GM12878 (cell line): Measurements from ENCODE around the gene AKAP13. TPM values are rescaled to one million over a fixed set of nuclear protein-coding genes. Genes with fewer than 3 reads are reported as not detected.

Experiments used
- BHLHE40 ChIP-seq, 2 experiments: fragments of 450-650 bp in 1 of 2; IDR thresholded peaks; 2 replicates each; pipeline ENCODE4 v1.6.1; 2011 to 2017; ENCODE audit warnings: low read depth in 2 of 2, borderline replicate concordance in 1 of 2, improper control_type of control experiment in 1 of 2, low read length in 1 of 2, mild to moderate bottlenecking in 1 of 2
- HDAC6 ChIP-seq: fragments of 200-600 bp; sonication (generic); IDR thresholded peaks from one replicate; pipeline ENCODE4 v1.8.0; 2017; ENCODE audit warnings: antibody characterized with exemption; ENCODE audit not compliant: unreplicated experiment
- LARP7 ChIP-seq: fragments of 450-650 bp; IDR thresholded peaks from 2 replicates; pipeline ENCODE4 v1.6.1; 2017; ENCODE audit warnings: mild to moderate bottlenecking
- RAD51 ChIP-seq: fragments of 450-650 bp; IDR thresholded peaks from 2 replicates; pipeline ENCODE4 v1.6.1; 2016; ENCODE audit warnings: moderate library complexity, mild to moderate bottlenecking, inconsistent platforms
- STAT3 ChIP-seq: IDR thresholded peaks from 2 replicates; pipeline ENCODE4 v1.6.1; 2011; ENCODE audit warnings: low read depth, low read length, improper control_type of control experiment
- SUZ12 ChIP-seq: fragments of 200-600 bp; sonication (generic); IDR thresholded peaks from one replicate; pipeline ENCODE4 v1.6.1; 2018; ENCODE audit warnings: antibody characterized with exemption, mild to moderate bottlenecking; ENCODE audit not compliant: unreplicated experiment
- ZZZ3 ChIP-seq: IDR thresholded peaks from 2 replicates; pipeline ENCODE4 v1.6.1; 2011; ENCODE audit warnings: low read depth; ENCODE audit not compliant: control insufficient read depth, insufficient read length
- polyA plus RNA-seq, 11 experiments: library from polyadenylated mRNA; depleted of rRNA in 4 of 11; unstranded in 6 of 11; stranded (reverse) in 5 of 11; fragments of >200 nt; fragmentation: Nextera tagmentation in 4 of 11; fragmentation: Illumina TruSeq in 1 of 11; extraction: Ambion mirVana in 4 of 11; extraction: Trizol in 1 of 11; gene quantifications; 1 replicate in 1 of 11; 2 replicates in 10 of 11; pipeline versions ENCODE4 v1.2.1 to v1.2.3, GENCODE V29; 2011 to 2016; ENCODE audit warnings: inconsistent platforms in 2 of 11, missing spikeins in 2 of 11, low read depth in 1 of 11
- total RNA-seq, 4 experiments: library from RNA; depleted of rRNA in 3 of 4; stranded (reverse); fragments of >200 nt in 3 of 4; fragmentation: Illumina TruSeq in 1 of 4; extraction: Trizol in 1 of 4; gene quantifications; 2 replicates each; pipeline versions ENCODE4 v1.2.1 to v1.2.3, GENCODE V29; 2013 to 2021
- TF ChIP-seq, protein P1 (sequence below): fragments of 450-650 bp; IDR thresholded peaks from 2 replicates; pipeline ENCODE4 v1.6.1; 2016; ENCODE audit warnings: mild to moderate bottlenecking, moderate library complexity, borderline replicate concordance
- TF ChIP-seq, protein P2 (sequence below): fragments of 150-350 bp; IDR thresholded peaks from 2 replicates; pipeline ENCODE4 v1.6.1; 2016; ENCODE audit warnings: low read depth, low read length
- TF ChIP-seq, protein P3 (sequence below): IDR thresholded peaks from 2 replicates; pipeline ENCODE4 v1.6.1; 2011; ENCODE audit warnings: low read depth, mild to moderate bottlenecking, low read length, moderate library complexity, borderline replicate concordance; ENCODE audit errors: extremely low read depth
- TF ChIP-seq, protein P4 (sequence below): fragments of 450-650 bp; IDR thresholded peaks from 2 replicates; pipeline ENCODE4 v1.6.1; 2017; ENCODE audit warnings: borderline replicate concordance
- TF ChIP-seq, protein P5 (sequence below): IDR thresholded peaks from 2 replicates; pipeline ENCODE4 v1.6.1; 2012; ENCODE audit warnings: improper control_type of control experiment, low read depth, low read length; ENCODE audit not compliant: insufficient replicate concordance

AKAP13 gene
- total and polyA plus RNA-seq, 10 of the 15 experiments (the other 5 are each of a cell fraction or from before 2014, with no cell fraction given): 14.4 to 74.9 (median 55.1) TPM

DNA sequence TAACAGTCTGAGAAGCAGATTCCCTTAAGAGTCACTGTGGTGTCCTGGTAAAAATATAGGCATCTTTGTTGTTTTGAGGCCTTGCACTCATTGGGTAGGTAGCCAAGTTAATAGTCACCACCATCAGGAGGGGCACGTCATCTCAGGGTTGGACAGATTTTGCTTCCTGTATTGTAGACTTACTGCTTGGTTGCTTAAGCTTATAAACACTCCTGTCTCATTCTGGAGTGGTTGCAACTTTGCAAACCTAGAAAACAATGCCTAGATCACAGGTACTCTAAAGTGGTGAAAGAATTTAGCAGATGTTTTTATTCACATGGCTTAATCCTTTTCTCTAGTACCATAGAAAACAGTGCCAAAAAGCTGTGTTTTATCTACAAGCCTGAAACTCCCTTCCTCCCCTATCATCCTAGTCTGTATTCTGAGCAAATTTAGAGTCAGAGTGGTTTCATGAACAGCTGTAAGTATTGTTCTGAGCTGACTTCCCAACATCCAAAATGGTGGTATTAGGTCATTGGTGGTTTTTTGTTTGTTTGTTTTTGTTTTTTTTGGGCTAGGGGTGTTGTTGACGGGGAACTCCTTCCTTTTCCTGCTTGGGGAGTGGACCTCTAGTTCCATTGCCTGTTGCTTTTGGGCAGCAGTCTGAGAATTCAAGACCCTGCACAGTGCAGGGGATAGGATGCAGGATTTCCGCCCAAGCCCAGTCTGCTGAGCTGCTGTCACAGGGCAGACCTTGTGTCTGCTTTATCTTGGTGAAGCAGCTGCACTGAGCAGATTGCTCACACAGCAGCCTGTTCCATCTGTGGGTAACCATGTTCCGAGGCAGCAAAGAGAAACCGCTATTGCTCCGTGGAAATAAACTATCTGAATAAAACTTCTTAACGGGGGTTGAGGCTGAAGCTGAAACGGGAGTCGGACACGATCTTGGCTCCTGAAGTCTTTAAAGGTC is 202.0 kb downstream of the AKAP13 start (continued):
- TF ChIP-seq, protein P1, sequence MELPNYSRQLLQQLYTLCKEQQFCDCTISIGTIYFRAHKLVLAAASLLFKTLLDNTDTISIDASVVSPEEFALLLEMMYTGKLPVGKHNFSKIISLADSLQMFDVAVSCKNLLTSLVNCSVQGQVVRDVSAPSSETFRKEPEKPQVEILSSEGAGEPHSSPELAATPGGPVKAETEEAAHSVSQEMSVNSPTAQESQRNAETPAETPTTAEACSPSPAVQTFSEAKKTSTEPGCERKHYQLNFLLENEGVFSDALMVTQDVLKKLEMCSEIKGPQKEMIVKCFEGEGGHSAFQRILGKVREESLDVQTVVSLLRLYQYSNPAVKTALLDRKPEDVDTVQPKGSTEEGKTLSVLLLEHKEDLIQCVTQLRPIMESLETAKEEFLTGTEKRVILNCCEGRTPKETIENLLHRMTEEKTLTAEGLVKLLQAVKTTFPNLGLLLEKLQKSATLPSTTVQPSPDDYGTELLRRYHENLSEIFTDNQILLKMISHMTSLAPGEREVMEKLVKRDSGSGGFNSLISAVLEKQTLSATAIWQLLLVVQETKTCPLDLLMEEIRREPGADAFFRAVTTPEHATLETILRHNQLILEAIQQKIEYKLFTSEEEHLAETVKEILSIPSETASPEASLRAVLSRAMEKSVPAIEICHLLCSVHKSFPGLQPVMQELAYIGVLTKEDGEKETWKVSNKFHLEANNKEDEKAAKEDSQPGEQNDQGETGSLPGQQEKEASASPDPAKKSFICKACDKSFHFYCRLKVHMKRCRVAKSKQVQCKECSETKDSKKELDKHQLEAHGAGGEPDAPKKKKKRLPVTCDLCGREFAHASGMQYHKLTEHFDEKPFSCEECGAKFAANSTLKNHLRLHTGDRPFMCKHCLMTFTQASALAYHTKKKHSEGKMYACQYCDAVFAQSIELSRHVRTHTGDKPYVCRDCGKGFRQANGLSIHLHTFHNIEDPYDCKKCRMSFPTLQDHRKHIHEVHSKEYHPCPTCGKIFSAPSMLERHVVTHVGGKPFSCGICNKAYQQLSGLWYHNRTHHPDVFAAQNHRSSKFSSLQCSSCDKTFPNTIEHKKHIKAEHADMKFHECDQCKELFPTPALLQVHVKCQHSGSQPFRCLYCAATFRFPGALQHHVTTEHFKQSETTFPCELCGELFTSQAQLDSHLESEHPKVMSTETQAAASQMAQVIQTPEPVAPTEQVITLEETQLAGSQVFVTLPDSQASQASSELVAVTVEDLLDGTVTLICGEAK: no peak
- TF ChIP-seq, protein P2, sequence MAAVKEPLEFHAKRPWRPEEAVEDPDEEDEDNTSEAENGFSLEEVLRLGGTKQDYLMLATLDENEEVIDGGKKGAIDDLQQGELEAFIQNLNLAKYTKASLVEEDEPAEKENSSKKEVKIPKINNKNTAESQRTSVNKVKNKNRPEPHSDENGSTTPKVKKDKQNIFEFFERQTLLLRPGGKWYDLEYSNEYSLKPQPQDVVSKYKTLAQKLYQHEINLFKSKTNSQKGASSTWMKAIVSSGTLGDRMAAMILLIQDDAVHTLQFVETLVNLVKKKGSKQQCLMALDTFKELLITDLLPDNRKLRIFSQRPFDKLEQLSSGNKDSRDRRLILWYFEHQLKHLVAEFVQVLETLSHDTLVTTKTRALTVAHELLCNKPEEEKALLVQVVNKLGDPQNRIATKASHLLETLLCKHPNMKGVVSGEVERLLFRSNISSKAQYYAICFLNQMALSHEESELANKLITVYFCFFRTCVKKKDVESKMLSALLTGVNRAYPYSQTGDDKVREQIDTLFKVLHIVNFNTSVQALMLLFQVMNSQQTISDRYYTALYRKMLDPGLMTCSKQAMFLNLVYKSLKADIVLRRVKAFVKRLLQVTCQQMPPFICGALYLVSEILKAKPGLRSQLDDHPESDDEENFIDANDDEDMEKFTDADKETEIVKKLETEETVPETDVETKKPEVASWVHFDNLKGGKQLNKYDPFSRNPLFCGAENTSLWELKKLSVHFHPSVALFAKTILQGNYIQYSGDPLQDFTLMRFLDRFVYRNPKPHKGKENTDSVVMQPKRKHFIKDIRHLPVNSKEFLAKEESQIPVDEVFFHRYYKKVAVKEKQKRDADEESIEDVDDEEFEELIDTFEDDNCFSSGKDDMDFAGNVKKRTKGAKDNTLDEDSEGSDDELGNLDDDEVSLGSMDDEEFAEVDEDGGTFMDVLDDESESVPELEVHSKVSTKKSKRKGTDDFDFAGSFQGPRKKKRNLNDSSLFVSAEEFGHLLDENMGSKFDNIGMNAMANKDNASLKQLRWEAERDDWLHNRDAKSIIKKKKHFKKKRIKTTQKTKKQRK: no peak
- no peak for TF ChIP-seq STAT3
- no peak for TF ChIP-seq ZZZ3
- no peak for TF ChIP-seq RAD51
- TF ChIP-seq, protein P3, sequence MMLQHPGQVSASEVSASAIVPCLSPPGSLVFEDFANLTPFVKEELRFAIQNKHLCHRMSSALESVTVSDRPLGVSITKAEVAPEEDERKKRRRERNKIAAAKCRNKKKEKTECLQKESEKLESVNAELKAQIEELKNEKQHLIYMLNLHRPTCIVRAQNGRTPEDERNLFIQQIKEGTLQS: no peak
- TF ChIP-seq, protein P4, sequence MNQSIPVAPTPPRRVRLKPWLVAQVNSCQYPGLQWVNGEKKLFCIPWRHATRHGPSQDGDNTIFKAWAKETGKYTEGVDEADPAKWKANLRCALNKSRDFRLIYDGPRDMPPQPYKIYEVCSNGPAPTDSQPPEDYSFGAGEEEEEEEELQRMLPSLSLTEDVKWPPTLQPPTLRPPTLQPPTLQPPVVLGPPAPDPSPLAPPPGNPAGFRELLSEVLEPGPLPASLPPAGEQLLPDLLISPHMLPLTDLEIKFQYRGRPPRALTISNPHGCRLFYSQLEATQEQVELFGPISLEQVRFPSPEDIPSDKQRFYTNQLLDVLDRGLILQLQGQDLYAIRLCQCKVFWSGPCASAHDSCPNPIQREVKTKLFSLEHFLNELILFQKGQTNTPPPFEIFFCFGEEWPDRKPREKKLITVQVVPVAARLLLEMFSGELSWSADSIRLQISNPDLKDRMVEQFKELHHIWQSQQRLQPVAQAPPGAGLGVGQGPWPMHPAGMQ: no peak
- no peak for TF ChIP-seq SUZ12
- no peak for TF ChIP-seq BHLHE40 (IDR thresholded peaks at IDR 0.05; ENCODE audit: borderline replicate concordance in 1 of 2, low read depth in 2 of 2, low read length in 1 of 2)
- TF ChIP-seq HDAC6: no peak
- TF ChIP-seq, protein P5, sequence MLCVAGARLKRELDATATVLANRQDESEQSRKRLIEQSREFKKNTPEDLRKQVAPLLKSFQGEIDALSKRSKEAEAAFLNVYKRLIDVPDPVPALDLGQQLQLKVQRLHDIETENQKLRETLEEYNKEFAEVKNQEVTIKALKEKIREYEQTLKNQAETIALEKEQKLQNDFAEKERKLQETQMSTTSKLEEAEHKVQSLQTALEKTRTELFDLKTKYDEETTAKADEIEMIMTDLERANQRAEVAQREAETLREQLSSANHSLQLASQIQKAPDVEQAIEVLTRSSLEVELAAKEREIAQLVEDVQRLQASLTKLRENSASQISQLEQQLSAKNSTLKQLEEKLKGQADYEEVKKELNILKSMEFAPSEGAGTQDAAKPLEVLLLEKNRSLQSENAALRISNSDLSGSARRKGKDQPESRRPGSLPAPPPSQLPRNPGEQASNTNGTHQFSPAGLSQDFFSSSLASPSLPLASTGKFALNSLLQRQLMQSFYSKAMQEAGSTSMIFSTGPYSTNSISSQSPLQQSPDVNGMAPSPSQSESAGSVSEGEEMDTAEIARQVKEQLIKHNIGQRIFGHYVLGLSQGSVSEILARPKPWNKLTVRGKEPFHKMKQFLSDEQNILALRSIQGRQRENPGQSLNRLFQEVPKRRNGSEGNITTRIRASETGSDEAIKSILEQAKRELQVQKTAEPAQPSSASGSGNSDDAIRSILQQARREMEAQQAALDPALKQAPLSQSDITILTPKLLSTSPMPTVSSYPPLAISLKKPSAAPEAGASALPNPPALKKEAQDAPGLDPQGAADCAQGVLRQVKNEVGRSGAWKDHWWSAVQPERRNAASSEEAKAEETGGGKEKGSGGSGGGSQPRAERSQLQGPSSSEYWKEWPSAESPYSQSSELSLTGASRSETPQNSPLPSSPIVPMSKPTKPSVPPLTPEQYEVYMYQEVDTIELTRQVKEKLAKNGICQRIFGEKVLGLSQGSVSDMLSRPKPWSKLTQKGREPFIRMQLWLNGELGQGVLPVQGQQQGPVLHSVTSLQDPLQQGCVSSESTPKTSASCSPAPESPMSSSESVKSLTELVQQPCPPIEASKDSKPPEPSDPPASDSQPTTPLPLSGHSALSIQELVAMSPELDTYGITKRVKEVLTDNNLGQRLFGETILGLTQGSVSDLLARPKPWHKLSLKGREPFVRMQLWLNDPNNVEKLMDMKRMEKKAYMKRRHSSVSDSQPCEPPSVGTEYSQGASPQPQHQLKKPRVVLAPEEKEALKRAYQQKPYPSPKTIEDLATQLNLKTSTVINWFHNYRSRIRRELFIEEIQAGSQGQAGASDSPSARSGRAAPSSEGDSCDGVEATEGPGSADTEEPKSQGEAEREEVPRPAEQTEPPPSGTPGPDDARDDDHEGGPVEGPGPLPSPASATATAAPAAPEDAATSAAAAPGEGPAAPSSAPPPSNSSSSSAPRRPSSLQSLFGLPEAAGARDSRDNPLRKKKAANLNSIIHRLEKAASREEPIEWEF: no peak
- no peak for TF ChIP-seq LARP7
